Measurements from ENCODE around the gene PPP1R7. TPM values are rescaled to one million over a fixed set of nuclear protein-coding genes. Genes with fewer than 3 reads are reported as not detected.

The PPP1R7 gene
- total RNA-seq, 1 experiment from 2014 or later = 45.4 TPM

DNA sequence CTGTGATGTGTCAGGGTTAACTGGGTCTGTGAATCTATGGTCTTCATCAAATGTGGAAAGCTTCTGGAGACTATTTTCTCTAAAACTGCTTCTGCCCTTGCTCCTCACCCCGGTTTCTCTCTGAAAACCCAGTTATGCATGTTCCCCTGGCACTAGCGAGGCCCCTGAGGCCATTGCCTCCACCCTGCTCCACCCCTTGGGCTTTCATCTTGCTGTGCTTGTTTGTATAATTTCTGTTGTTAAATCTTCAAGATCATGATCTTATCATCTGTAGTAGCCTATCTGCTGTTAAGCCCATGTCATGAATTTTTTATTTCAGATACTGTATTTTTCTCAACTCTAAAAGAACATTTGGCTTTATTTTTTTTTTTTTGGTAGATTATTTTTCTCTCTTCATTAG lies 23.3 kb downstream of the PPP1R7 start:
- H3K79me2 ChIP-seq (ENCODE audit: insufficient read depth, low read length) = no peaks in the 10 kb centered on the region
- TF ChIP-seq SIN3A (IDR thresholded peaks at IDR 0.05; ENCODE audit: low read depth) = no peak
- no peak for TF ChIP-seq CEBPB (IDR thresholded peaks at IDR 0.05; ENCODE audit: low read depth)
- TF ChIP-seq EZH2phosphoT487 (IDR thresholded peaks at IDR 0.05; ENCODE audit: borderline replicate concordance) = no peak
- TF ChIP-seq, protein P1, sequence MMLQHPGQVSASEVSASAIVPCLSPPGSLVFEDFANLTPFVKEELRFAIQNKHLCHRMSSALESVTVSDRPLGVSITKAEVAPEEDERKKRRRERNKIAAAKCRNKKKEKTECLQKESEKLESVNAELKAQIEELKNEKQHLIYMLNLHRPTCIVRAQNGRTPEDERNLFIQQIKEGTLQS (IDR thresholded peaks at IDR 0.05) = no peak
- TF ChIP-seq CBX3 (IDR thresholded peaks at IDR 0.05; ENCODE audit: low read depth) = no peak
- no peak for TF ChIP-seq ZNF274 (IDR thresholded peaks at IDR 0.05; ENCODE audit: low read depth, low read length)
- no peak for TF ChIP-seq ZFX (IDR thresholded peaks at IDR 0.05)
- no peak for TF ChIP-seq ELF1 (IDR thresholded peaks at IDR 0.05; ENCODE audit: borderline replicate concordance, low read depth)
- no peak for TF ChIP-seq POLR2A (IDR thresholded peaks at IDR 0.05; ENCODE audit: borderline replicate concordance, extremely low read depth, insufficient read depth, insufficient read length)
- TF ChIP-seq YY1 (IDR thresholded peaks at IDR 0.05; ENCODE audit: extremely low read depth, insufficient replicate concordance, low read depth, low read length) = no peak
- no peak for TF ChIP-seq POLR2AphosphoS5 (IDR thresholded peaks at IDR 0.05; ENCODE audit: low read depth, low read length)
- H3K36me3 ChIP-seq (ENCODE audit: control insufficient read depth in 1 of 2, insufficient read depth in 2 of 2, low read length in 2 of 2) = peaks cover 0 to 12% of the 10 kb centered on the region in 2 experiments; a peak in 1 of 4 replicates
- no peaks in the 10 kb centered on the region for H3K4me1 ChIP-seq (ENCODE audit: control insufficient read depth in 1 of 2, insufficient read depth in 2 of 2, low read length in 2 of 2)
- no peaks in the 10 kb centered on the region for H3K27me3 ChIP-seq (ENCODE audit: insufficient read depth, low read length)
- peaks cover 9 to 12% of the 10 kb centered on the region in 2 experiments; a peak in 2 of 4 replicates for H3K9me3 ChIP-seq (ENCODE audit: control insufficient read depth in 1 of 2, insufficient read depth in 1 of 2, low read depth in 1 of 2, low read length in 2 of 2)
- no TSS peak for BruUV-seq (replicated peaks)
- ATAC-seq (no peak), DNase-seq (ENCODE audit: low read depth, low spot score) (no peak)
- H2AFZ ChIP-seq (ENCODE audit: low read depth, low read length, poor library complexity, severe bottlenecking) = no peak overlapping the region
- H3K9ac ChIP-seq (ENCODE audit: low read length) = no peak overlapping the region
- no peak overlapping the region for H3K4me2 ChIP-seq (ENCODE audit: low read length)
- CTCF ChIA-PET = no interaction called here
- RAD21 ChIA-PET (ENCODE audit: low non-redundant PET in 1 of 2, low total read pairs in 2 of 2, uncharacterized antibody in 2 of 2, unreplicated experiment in 2 of 2) = no interaction called here
- no peak overlapping the region for H3K27ac ChIP-seq (ENCODE audit: low read depth, low read length)
- H3K9me2 ChIP-seq (ENCODE audit: insufficient read depth) = no peaks in the 10 kb centered on the region
- intact Hi-C loops (cut with micrococcal nuclease) = no loop called here
- POLR2A ChIA-PET = no interaction called here
- H4K20me1 ChIP-seq (ENCODE audit: insufficient read depth) = no peaks in the 10 kb centered on the region
- no peak overlapping the region for H3K4me3 ChIP-seq (replicated peaks in 1 of 2; ENCODE audit: low read depth in 1 of 2, low read length in 2 of 2)

Data from HCT116 (cell line).